ENCODE data around the gene SPOCK2.

SPOCK2 gene

DNA sequence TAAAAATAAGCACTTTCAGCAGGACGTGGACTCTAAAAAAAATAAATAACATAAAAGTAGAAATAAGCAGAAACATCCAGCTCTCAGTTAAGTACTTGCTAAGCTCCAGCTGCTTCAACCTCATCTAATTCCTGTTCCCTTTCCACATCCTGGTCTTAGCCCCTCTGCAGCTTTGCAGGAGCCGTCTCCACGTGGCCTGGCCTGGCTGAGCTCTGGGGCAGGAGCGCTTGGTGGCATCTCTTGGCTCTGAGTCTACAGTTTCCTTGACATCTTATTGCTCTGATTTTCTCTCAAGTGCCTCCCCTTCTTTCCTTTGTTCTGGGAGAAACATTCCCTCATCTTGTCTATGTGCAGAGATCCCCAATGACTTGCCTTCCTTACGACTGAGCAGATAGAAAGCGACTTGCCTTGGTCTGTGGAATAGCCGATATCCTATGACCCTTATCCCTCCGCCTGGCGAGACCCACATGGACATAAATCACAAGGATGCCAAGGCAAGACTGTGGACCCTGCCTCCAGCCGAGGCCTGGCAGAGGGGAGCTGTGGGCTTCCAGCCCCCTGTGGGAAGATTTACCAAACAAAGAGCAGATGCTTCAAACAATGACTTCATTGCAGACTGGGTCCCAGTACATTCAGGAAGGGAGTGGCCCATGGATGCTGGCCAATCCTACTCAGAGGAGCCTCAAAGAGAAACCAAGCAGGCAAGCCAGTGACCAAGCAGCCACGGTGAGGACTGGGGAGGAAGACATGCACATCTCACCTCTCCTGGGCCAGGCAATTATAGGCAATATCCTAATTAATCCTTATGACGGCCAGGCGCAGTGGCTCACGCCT lies 61.9 kb downstream of the SPOCK2 start:
- DNase-seq, result no peak

DNA sequence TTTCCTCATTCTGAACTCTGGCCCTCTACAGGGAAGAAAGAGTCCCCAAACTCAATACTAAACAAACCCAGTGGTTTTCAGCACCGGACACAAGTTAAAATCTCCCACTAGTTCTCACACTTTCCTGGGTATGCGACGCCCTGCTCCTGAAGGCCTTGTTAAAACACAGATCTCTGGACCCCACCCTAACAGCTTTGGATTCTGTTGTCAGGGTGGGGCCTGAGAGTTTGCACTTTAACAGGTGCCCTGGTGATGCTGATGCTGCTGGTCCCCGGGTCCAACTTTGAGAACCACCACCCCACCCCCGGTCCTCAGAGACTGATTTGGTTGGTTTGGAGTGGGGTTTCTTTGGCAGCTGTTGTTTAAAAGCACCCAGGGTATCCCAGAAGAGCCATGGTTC lies 62.5 kb downstream of the SPOCK2 start:
- no peak for DNase-seq

DNA sequence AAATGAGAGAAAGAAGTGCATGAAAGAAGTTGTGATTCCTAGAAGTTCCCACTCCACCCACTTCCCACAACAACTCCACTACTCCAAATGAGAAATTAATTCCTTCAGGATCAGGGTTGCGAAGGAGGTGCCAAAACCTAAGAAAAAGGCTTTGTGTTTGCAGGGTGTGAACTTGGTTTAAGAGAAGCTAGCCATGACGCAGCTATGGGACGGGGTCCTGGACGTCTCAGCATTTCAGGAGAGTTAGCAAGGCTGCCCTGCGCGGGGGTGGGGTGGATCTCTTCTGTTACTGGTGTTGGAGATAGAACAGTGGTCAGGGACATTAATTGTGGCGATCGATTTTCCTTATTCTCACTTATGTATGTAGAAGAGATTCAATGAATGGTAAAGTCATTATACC lies 63.0 kb downstream of the SPOCK2 start:
- DNase-seq, result no peak

DNA sequence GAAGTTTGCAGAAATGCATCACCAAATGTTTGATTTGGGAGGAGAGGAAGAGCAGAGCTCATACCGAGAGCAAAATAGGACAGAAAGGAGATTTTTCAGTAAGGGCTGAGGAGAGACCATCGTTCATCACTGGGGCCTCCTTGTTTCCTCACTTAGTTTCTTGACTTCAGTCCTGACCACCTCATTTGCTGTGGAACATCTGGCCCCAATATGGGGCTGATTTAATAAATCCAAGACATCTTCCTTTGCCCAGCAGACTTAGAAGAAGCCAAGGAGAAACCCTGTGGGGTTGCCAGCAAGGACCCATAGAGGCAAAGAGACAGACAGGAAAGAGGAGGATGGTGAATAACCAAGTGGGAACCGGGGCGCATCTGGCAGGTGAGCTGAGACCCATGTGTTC lies 63.8 kb downstream of the SPOCK2 start:
- DNase-seq, result no peak

DNA sequence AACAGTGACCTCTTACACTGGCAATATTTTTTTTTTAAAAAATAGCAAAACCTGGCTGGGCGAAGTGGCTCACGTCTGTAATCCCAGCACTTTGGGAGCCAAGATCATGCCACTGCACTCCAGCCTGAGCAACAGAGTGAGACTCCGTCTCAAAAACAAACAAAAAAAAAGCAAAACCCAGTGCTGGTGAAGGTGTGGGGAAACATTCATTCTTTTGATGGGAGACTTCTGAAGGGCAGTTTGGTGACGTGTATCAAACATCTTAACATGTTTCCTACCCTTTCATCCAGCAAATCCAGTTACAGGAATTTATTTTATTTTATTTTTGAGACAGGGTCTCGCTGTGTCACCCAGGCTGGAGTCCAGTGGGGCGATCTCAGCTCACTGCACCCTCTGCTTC lies 66.1 kb downstream of the SPOCK2 start:
- DNase-seq, result no peak

DNA sequence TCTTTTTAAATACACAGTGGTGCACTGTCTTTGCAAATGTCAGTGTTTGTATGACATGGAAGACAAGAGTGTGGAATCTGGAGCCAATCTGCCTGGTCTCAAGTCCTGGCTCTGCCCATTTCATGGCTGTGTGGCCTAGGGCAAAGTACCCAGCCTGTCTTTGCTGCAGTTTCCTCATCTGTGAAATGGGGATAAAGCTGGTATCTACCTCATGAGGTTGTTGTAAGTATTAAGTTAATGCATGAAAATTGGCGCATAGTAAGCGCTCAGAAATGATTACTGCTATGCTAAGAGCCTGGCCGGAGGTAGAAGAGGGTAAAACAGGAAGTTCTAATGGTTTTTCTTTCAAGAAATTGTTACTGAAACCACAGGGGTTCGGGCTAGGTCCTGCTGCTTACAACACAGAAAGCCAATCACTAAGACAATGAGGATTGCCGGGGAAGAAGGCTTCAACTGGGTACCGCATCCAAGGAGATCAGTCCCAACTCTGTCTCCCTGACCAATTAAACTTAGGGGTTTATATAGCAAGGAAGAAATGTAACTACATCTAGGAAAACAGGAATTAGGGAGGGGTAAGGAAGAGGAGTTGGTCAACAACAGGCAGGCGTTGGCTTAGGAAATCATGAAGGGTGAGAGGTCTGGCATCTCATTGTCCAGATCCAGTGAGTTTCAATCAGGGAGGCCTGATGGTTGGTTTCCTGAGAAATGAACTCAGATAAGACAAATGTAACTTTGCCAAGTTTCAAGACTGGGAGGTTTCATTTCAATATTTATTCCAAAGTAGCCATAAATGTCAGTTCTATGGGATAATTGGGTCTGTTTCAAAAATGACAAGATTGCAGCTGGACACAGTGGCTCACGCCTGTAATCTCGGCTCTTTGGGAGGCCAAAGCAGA lies 67.2 kb downstream of the SPOCK2 start:
- no peak for DNase-seq

DNA sequence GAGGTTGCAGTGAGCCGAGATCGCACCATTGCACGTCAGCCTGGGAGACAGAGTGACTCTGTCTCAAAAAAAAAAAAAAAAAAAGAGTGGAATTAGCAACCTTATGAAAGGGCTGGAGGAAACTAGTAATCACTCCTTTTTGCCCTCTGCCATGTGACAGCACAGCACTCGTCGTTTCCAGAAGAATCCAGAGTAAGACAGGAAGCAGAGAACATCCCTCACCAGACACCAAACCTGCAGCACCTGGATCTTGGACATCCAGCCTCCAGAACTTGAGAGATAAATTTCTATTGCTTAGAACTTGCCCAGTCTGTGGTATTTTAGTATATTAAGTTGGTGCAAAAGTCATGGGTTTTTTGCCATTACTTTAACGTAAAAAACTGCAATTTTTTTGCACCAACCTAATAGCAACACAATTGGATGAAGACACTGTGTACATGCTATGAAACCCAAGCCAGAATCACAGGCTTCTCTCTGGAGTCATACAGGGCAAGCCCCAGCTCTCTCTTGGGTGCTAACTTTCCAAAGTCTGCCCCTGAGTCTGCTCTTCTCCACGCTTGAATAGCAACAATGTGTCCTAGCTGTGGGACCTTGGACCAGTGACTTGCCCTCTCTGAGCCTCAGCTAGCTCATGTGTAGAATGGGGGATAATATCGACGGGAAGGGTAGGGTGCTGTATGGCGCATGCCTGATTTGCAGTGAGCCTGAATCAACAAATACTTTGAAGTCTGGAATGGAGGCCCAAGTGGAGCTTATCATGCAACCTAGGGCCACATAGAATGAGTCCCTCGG lies 69.1 kb downstream of the SPOCK2 start:
- DNase-seq, result no peak

DNA sequence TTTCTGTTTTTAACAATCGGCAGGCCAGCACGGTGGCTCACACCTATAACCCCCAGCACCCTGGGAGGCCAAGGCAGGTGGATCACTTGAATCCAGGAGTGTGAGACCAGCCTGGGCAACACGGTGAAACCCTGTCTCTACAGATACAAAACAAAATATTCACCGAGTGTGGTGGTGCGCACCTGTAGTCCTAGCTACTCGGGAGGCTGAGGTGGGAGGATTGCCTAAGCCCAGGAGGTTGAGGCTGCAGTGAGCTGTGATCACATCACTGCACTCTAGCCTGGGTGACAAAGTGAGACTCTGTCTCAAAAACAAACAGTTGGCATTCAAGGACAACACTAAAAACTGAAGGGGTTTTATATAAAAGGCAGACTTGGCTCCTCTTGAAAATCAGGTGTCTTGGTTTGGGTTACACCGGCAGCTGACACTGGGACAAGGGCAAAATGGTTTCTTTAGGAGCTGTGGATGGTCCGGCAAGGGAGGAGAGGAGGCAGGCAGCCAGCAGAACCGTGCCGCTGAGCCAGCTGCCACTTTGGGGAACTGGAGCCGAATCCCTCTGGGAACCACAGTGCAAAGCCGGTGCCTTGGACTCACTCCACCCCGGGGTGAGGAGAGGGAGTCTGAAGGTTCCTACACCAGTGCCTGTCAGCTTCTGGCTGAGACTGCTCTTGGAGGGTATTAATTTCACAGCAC lies 71.6 kb downstream of the SPOCK2 start:
- DNase-seq, result no peak

DNA sequence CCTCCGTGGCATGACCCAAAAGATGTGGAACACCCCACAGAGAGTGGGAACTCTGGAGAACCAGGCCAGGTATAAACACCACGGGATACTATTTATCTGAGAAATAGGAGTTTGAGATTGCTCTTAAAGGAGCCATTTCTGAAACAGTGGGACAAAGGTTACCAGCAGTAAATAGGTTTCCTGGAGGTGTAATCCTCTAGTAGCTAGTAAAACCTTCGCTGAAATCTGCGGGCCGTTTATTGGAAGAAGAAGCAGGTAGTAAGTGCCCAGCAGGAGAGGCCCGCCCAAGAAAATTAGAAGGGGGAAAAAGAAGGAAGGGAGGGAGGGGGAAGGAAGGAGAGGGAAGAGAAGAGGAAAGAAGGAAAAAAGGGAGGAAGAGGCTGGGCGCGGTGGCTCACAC lies 72.5 kb downstream of the SPOCK2 start:
- DNase-seq, result no peak

DNA sequence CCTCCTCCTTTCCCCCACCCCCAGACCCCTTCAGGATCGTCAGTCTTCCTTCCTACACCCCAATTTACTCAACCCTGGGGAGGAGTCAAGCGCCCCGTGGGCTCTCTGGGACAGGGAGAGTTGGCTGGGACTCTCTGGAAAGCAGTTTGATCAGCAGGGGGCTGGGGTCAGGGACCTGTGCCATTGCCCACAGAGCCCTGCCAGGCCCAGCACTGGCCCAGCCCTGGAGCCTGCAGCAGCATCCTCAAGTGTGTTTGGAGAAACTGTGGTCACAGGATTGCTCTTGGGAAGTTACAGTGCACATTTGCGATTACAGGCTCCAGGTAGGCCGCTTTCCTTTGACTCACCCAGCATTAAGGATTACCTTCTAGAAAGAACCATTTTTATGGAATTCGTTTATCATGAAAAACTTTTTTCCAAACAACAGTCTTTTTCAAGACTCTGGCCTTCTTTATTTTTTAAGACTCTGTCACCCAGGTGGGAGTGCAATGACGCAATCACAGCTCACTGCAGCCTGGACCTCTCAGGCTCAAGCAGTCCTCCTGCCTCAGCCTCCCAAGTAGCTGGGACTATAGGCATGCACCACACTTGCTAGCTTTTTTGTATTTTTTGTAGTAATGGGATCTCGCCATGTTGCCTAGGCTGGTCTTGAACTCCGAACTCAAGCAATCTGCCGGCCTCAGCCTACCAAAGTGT lies 73.4 kb downstream of the SPOCK2 start:
- no peak for DNase-seq

DNA sequence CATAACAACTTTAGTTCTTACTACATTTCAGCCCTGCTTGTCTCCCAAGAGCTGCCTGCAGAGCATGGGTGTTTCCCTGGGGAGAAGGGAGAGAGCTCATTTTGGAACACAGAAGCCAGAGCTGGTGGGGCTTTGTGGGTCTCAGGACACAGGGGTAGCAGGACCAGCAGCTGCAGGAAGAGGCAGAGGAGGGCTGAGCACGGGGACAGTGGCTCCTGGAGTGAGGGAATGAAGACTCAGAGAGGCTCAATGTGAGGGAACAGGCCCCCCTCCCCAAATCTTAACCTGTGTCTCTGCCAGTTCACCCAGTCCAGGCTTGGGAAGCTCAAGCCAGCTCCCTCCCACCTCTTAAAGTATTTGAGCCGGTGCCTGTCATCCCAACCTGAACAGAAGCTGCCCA lies 74.2 kb downstream of the SPOCK2 start:
- DNase-seq, result no peak

DNA sequence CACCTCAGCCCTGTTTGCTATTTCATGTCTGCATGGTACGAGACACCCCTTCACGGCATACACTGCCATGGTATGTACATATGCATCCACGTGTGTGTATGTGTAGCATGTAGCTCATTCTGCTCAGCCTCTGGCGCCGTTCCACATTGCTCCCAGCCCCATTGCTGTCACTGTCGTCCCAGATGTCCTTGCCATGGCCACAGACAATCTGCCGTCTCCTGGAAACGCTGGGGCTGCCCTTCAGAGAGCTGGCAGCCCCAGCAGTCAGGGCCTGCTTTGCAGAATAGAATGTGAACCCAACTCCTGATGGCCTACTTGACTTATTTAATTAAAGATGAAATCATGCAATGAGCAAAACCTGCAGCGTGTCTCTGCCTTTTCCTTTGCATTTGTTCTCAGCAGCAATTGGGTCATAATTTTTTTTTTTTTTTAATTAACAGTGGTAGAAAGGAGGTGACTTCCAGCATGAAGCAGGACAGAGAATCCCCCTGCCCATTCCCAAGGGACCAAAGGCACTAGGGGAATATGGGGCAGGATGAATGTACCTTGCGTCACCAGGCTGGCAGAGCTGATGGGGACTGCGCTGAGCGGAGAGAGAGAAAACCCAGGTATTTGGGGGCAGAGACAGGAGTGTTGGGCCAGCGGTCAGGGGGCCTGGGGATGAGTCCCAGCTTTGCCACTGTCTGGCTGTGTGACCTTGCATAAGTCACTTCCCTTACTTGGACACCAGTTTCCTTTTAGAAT lies 75.0 kb downstream of the SPOCK2 start:
- no peak for DNase-seq

DNA sequence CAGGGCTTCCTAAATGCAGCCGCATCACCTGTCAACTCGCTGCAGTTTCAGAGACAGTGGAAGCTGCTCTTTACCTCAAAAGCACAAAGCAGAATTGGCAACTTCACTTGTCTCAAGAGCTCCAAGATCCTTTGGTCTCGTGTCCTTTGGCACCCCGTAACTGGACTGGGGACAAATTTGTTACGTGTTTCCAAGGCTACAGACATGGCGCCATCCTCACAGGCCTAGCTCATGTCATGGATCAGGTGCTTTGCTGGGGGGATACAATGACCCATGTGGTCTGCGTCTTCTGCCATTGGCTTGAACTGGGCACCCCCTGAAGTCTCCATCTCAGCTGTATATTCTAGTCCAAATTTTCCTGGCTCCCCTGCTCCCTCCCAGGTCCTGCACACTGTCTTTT lies 75.6 kb downstream of the SPOCK2 start:
- DNase-seq, result no peak

DNA sequence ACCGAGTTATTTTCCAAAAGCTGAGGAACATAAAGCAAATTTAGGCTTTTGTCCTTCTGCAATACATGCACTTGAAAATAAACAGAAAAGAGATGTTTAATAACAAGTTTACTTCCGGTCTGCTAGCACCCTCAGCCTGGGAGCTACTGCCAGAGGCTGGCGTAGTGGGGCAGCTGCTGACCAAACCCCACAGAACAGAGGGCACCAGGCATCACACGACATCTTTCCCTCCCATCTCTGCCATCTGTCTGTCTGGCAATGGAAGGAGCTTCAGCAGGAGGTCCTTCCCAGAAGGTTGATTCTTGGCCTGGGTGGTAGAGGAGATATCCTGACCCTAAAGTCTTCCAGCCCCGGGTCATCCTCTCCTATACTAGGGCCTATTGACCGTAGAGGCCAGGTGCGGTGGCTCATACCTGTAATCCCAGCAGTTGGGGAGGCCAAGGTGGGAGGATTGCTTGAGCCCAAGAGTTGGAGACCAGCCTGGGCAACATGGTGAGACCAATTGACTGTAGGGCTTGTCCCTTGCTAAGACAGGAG lies 76.3 kb downstream of the SPOCK2 start:
- no peak for DNase-seq

DNA sequence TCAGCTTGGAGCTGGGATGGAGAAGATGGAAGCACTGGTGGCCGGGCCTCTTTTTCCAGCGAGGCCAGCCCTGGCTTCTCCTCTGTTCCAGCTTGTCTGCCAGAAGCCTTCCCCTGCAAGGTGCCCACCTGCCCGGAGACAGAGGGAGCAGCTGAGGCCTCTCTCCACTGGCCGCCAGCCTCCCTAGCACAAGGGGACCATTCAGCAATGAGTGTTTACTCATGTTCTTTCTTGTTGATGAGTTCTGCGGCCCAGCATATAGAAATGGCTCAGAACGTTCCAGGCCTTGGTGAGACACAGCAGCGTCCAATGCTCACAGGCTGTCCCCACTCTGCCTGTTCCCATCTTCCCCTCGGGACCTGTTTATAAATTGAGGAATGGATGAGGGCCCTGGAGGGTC lies 76.9 kb downstream of the SPOCK2 start:
- no peak for DNase-seq

DNA sequence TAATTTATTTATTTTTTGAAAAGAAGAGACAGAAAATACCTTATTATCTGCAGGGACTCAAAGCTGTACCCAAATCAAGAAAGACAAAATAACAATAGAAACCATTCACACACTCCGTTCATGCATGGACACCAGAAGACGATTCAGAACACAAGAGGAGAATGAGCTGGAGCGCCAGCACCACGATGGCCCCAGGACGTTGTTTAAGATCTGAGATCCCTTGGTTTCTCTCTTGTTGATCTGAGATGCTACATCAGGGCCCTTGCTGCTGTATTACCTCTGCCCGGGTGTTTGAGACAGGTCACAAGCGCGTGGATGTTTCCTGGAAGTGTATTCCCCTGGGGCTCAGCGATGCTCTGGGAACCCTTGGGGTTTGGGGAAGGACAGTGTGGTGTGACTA lies 77.3 kb downstream of the SPOCK2 start:
- DNase-seq, result no peak

DNA sequence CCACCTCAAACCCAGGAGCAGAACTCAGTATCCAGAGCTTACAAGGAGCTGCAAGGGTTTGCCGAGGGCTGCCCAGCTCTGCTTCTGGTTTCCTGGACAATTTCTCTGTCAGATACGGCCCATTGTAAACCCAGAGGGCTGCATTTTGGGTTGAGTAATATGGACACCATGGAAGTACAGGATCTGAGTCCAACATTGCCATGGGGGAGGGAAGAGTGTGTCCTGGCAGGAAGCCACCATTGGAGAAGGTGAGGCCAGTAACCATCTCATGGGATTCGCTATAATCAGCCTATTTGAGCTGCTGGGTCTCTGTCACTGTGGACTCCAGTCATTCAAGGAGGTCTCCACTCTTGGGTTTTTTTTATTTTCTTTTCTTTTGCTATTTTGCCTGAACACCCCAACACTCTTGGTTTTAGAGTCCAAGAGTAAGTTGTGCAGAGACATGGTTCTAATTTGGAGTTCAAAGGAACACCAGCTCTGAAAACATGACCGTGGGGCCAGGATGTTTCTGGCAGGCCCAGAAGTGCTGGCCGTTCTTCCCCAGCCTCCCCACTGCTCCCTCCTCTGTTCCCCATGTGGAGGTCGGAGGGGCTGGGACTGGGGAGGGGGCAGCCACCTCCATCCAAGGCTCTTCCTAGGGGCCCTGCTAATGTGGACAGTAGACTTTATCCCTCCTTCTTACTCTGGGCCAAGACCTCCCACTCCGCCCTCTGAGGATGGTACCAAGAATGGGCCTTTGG lies 77.9 kb downstream of the SPOCK2 start:
- no peak for DNase-seq

DNA sequence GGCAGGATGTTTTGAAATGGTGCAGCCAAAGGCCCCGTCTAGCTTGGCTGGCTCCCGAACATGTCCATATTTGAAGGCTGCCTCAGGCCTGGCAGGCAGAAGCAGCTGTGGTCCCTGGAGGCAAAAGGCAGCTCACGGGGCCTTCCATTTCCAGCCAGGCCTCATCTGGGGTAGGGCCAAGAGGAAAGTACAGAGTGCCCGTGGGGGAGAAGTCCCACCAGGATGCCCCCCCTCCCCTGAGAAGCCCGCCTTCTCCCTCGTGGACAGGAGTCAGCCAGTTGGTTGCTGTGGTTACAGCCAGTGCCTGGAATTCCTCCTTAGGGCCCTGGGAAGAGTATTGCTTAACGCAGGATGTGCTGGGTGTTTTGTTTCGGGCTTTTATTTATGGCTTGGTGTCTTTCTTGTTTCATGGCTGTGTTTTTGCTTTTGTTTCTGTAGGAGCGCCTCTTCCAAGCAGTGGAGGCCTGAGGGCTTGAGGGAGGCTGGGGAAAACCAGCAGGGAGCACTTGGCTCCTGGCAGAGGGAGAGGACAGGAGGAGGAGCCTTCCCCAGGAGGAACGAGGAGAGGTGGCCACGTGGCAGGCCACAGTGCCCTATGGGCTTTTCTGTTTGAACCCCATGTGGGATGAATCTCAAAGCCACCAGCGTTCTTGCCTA lies 78.8 kb downstream of the SPOCK2 start:
- DNase-seq, result no peak

DNA sequence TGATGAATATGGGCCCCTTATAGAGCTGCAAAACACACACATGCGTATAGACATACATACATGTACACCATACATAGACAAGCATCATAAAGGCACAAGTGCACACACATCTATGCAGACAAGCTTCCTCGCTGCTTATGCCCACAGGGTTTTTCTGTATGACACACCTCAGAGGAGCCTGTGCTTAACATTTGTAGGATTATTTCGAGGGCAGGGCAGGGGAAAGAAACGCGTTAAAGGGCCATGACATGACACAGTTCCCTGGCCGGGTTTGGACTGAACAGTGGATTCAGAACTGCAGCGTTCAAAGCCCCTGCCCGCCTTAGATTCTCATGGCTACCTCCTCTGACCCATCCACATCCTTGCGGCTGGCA lies 79.3 kb downstream of the SPOCK2 start:
- no peak for DNase-seq
